ENCODE data around the gene RALGPS1. TPM values are rescaled to one million over a fixed set of nuclear protein-coding genes. Genes with fewer than 3 reads are reported as not detected.

Gene RALGPS1
- total and polyA plus RNA-seq, 2 of the 8 experiments (the other 6 are each of a cell fraction or from before 2014, with no cell fraction given), result 20.0 to 23.5 TPM

DNA sequence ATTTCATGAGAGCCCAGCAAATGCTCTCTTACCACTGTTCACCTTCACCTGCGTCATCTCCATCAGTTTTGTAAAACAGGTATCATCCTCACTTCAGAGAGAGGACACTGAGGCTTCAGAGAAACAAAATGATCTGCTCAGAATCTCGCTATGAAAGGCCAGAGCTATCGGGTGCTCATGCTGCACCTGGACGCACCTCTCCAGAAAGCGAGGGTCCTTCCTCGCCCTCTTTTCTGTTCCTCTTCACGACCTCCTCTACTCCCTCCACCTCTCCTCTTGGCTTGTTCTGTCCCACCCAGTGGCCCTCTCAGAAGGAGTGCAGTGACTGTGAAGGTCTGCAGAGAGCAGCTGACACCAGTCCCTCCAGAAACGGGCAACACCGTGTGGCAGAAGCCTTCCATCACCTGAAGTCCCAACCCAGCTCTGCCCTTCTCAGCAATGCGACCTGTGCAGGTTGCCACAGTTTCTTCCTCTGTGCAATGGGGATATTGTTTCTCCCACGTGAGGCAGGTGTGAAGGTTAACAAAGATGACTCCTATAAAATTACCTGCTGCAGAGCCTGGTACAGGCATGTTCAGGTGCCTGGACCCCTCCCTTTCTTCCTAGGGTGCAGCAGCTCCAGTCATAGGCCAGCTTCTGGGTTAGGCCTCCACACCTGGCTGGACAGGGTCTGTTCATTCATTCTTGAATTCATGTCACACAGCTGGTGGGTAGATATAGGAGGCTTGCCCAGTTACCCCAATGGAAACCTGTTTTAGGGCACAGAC lies 253.2 kb downstream of the RALGPS1 start (continued):
- TF ChIP-seq RNF2 (IDR thresholded peaks at IDR 0.05; ENCODE audit: borderline replicate concordance, low read depth, low read length, missing control alignments, poor library complexity, severe bottlenecking) (no peak), JUND (IDR thresholded peaks at IDR 0.05; ENCODE audit: low read length) (no peak), BRCA1 (IDR thresholded peaks at IDR 0.05; ENCODE audit: low read depth, low read length) (no peak), NANOG (IDR thresholded peaks at IDR 0.05; ENCODE audit: insufficient read depth, low read depth, low read length, poor library complexity, severe bottlenecking) (no peak), CHD1 (IDR thresholded peaks at IDR 0.05; ENCODE audit: low read depth, low read length) (no peak), SP2 (IDR thresholded peaks at IDR 0.05; ENCODE audit: low read length) (no peak), POLR2A (IDR thresholded peaks at IDR 0.05; ENCODE audit: control extremely low read depth in 1 of 2, low read depth in 2 of 2, low read length in 2 of 2) (no peak), RFX5 (IDR thresholded peaks at IDR 0.05; ENCODE audit: borderline replicate concordance, low read depth, low read length) (no peak), PHF8 (conservative IDR thresholded peaks at IDR 0.05; ENCODE audit: low read depth, low read length) (no peak)

All from H1 (cell line).